OCI-LY1 (cell line): ENCODE measurements around the gene EIF3CL.
"Not testable (repeated sequence)": the region's sequence is repeated elsewhere in the genome, so short reads cannot be mapped to it uniquely, and the experiment has no call there.

ENCODE experiments used
- CTCF ChIP-seq: fragments of 200-600 bp; sonication (generic), shearing (Covaris generic); IDR thresholded peaks from 2 replicates; pipeline ENCODE4 v1.5.1; 2017; ENCODE audit warnings: mild to moderate bottlenecking, antibody characterized with exemption, low read length, moderate library complexity, mixed read lengths
- EZH2 ChIP-seq: fragments of 200-600 bp; sonication (generic), shearing (Covaris generic); IDR thresholded peaks from 2 replicates; pipeline ENCODE4 v1.8.0; 2017; ENCODE audit warnings: borderline replicate concordance, mixed run types, mild to moderate bottlenecking, antibody characterized with exemption, low read length, moderate library complexity, mixed read lengths

- TF ChIP-seq EZH2, CTCF: not testable (repeated sequence)
These were observed 31.7 kb upstream of the EIF3CL start for GRCh38 chr16:28435340-28435739.
